Measurements from ENCODE around the gene TWNK. TPM values are rescaled to one million over a fixed set of nuclear protein-coding genes. Genes with fewer than 3 reads are reported as not detected.
A peak's percentile ranks its signal among the peaks of the same experiment; 100 is the strongest.

Gene TWNK
- total and polyA plus RNA-seq, 2 of the 4 experiments (the other 2 are of a cell fraction): 7.7 to 8.8 TPM

DNA sequence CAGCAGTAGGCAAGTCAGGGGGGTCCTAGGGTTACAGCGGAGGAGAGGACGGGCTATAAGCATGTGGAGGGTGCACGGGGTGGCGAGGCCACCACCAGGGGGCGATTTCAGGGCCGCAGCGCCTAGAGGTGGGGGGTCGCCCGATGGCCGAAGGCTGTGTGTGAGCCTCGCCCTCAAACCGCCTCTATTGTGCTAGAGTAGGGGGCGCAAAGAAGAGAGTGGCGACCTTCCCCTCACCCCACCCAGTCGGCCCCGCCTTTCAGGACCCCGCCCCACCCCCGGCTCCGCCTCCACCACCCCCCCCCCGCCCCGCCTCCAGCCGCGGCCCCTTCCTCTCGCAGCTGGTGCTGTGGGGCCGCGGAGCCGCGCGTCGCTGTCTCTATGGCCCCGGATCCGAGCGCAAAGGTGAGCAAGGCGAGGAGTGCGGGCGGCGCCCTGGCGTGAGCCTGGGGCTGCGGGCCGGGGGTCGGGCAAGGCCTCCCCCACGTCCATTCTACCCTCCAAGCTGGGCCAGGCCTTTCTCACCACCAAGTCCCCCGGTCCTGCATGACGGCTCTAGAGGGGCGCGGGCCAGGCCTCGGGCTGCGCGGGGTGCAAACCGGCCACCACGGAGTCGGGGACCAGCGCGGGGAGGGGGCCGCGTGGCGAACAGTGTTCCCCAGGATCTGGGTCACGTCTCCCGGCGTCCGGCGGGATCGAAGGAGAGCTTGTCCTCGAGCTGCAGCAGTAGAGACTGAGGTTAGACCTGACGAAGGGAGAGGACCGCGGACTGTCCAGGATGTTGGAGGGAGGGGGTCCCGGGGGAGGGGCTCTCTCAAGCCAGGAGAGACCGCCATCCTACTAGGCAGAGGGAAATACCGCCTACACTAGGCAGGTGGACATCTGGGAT lies 17.9 kb upstream of the TWNK start, which contains the start of gene SEMA4G:
Gene SEMA4G, plus strand, starts transcription at position 318 of the 889 bp plus-strand sequence. CDS start 3,409 bp downstream, outside the sequence.
- no peaks in the 10 kb centered on the region for H3K79me1 ChIP-seq (ENCODE audit: low read depth in 1 of 2, low read length in 2 of 2)
- H4K5ac ChIP-seq (ENCODE audit: low read depth, low read length): peak within 1 kb of the TSS; percentile 38
- no peak within 1 kb of the TSS for H3K18ac ChIP-seq (ENCODE audit: low read depth, low read length)
- POLR2A ChIA-PET (ENCODE audit: unreplicated experiment): no interaction called here
- peak within 1 kb of the TSS; percentile 97 for H2AK9ac ChIP-seq (replicated peaks; ENCODE audit: low read depth, low read length, poor library complexity)
- peaks cover 6% of the 10 kb centered on the region for H3K4me1 ChIP-seq (ENCODE audit: control insufficient read depth, insufficient read depth, low read length)
- H2BK15ac ChIP-seq (ENCODE audit: low read depth, low read length): no peak within 1 kb of the TSS
- ATAC-seq (ENCODE audit: low read depth) (peak; percentile 87), DNase-seq (peak; percentile 12)
- peaks cover 12% of the 10 kb centered on the region; the same call in 1 of the 2 replicates for H3K9me1 ChIP-seq (ENCODE audit: insufficient read depth, low read length)
- no peaks in the 10 kb centered on the region for H3K9me3 ChIP-seq (ENCODE audit: control insufficient read depth, insufficient read depth, low read length)
- H2BK120ac ChIP-seq (ENCODE audit: low read depth, low read length): no peak within 1 kb of the TSS; the same call in 1 of the 2 replicates
- in situ Hi-C loops (cut with MboI; ENCODE audit: low sequenced_read_pairs): no loop called here
- dilution Hi-C loops (cut with HindIII; ENCODE audit: low sequenced_read_pairs, unreplicated experiment): no loop called here
- 2% methylated on average over 14 of the region's 70 CpGs; no CpG with 5 or more reads in 1 of the 2 experiments for WGBS, 2 experiments (ENCODE audit: extremely low coverage in 2 of 2, insufficient read length in 1 of 2)
- peak within 1 kb of the TSS; percentile 25 for H3K9ac ChIP-seq (ENCODE audit: low read depth, low read length)
- H3K23ac ChIP-seq (ENCODE audit: low read depth, low read length): peak within 1 kb of the TSS; percentile 68
- H3K36me3 ChIP-seq (ENCODE audit: control insufficient read depth, insufficient read depth, low read length): peaks cover 9% of the 10 kb centered on the region
- no peak within 1 kb of the TSS for H2BK5ac ChIP-seq (ENCODE audit: low read depth, low read length, poor library complexity, severe bottlenecking)
- H3K4me3 ChIP-seq (ENCODE audit: insufficient read depth, low read depth, low read length): peak within 1 kb of the TSS; percentile 76
- H3K4ac ChIP-seq (ENCODE audit: low read depth, low read length): peak within 1 kb of the TSS; percentile 65
- no peaks in the 10 kb centered on the region for H4K20me1 ChIP-seq (ENCODE audit: insufficient read depth, low read length)
- BruUV-seq (replicated peaks): no TSS peak
- H2BK20ac ChIP-seq (ENCODE audit: low read depth, low read length): no peak within 1 kb of the TSS
- H2AFZ ChIP-seq (replicated peaks; ENCODE audit: low read length, poor library complexity): peak within 1 kb of the TSS; percentile 97
- intact Hi-C loops (cut with micrococcal nuclease): no loop called here
- no peak within 1 kb of the TSS for H3K27ac ChIP-seq (ENCODE audit: insufficient read depth, low read length)
- CTCF ChIA-PET: interaction anchor here (1.3 kb wide), 1 partner anchor 45 kb away, joined by 9 read pairs; no protein-coding TSS in a partner anchor
- peak within 1 kb of the TSS; percentile 78; the same call in 1 of the 2 replicates for H3K14ac ChIP-seq (replicated peaks; ENCODE audit: low read depth, low read length)
- peak within 1 kb of the TSS; percentile 93 for H3K4me2 ChIP-seq (ENCODE audit: low read depth, low read length)
- TF ChIP-seq MAZ (IDR thresholded peaks at IDR 0.05; ENCODE audit: borderline replicate concordance, low read depth, low read length) (peak; percentile 60; the same call in 1 of the 2 replicates), RAD21 (IDR thresholded peaks at IDR 0.05; ENCODE audit: low read length) (peak; percentile 27; the same call in 1 of the 2 replicates), RFX5 (IDR thresholded peaks at IDR 0.05; ENCODE audit: low read depth, low read length) (no peak), SMC3 (IDR thresholded peaks at IDR 0.05; ENCODE audit: low read depth, low read length) (peak; percentile 52), CEBPB (IDR thresholded peaks at IDR 0.05; ENCODE audit: low read depth, low read length) (no peak), MAFK (IDR thresholded peaks at IDR 0.05; ENCODE audit: low read depth, low read length) (no peak), RCOR1 (IDR thresholded peaks at IDR 0.05; ENCODE audit: insufficient replicate concordance, low read length) (no peak), FOS (IDR thresholded peaks at IDR 0.05; ENCODE audit: low read depth, low read length) (no peak), POLR2A (IDR thresholded peaks at IDR 0.05; ENCODE audit: low read depth, low read length) (no peak)
- TF ChIP-seq, protein P1, sequence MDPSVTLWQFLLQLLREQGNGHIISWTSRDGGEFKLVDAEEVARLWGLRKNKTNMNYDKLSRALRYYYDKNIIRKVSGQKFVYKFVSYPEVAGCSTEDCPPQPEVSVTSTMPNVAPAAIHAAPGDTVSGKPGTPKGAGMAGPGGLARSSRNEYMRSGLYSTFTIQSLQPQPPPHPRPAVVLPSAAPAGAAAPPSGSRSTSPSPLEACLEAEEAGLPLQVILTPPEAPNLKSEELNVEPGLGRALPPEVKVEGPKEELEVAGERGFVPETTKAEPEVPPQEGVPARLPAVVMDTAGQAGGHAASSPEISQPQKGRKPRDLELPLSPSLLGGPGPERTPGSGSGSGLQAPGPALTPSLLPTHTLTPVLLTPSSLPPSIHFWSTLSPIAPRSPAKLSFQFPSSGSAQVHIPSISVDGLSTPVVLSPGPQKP (IDR thresholded peaks at IDR 0.05; ENCODE audit: borderline replicate concordance, low read depth, low read length): no peak
- TF ChIP-seq, protein P2, sequence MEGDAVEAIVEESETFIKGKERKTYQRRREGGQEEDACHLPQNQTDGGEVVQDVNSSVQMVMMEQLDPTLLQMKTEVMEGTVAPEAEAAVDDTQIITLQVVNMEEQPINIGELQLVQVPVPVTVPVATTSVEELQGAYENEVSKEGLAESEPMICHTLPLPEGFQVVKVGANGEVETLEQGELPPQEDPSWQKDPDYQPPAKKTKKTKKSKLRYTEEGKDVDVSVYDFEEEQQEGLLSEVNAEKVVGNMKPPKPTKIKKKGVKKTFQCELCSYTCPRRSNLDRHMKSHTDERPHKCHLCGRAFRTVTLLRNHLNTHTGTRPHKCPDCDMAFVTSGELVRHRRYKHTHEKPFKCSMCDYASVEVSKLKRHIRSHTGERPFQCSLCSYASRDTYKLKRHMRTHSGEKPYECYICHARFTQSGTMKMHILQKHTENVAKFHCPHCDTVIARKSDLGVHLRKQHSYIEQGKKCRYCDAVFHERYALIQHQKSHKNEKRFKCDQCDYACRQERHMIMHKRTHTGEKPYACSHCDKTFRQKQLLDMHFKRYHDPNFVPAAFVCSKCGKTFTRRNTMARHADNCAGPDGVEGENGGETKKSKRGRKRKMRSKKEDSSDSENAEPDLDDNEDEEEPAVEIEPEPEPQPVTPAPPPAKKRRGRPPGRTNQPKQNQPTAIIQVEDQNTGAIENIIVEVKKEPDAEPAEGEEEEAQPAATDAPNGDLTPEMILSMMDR (conservative IDR thresholded peaks at IDR 0.05; ENCODE audit: low read depth, low read length): peak; percentile 61
- TF ChIP-seq, protein P3, sequence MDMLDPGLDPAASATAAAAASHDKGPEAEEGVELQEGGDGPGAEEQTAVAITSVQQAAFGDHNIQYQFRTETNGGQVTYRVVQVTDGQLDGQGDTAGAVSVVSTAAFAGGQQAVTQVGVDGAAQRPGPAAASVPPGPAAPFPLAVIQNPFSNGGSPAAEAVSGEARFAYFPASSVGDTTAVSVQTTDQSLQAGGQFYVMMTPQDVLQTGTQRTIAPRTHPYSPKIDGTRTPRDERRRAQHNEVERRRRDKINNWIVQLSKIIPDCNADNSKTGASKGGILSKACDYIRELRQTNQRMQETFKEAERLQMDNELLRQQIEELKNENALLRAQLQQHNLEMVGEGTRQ (IDR thresholded peaks at IDR 0.05; ENCODE audit: low read depth, low read length): no peak
- 0 out of 2 replicates have a peak within 1 kb of the TSS, but pooled peaks have one; percentile 56 for H2AK5ac ChIP-seq (ENCODE audit: low read depth, low read length)
- H3K56ac ChIP-seq (ENCODE audit: extremely low read depth, insufficient read depth, low read length): no peak within 1 kb of the TSS
- H4K91ac ChIP-seq (ENCODE audit: insufficient read depth, low read depth, low read length): peak within 1 kb of the TSS; percentile 17; the same call in 1 of the 2 replicates
- no peaks in the 10 kb centered on the region for H3K27me3 ChIP-seq (ENCODE audit: control insufficient read depth, insufficient read depth, low read length)
- H4K8ac ChIP-seq (ENCODE audit: low read depth in 2 of 2, low read length in 2 of 2): peak within 1 kb of the TSS; percentile 8 to 84; a peak in 2 of 4 replicates
